ENCODE results near the gene FSTL5. TPM values are rescaled to one million over a fixed set of nuclear protein-coding genes. Genes with fewer than 3 reads are reported as not detected.
A peak's percentile ranks its signal among the peaks of the same experiment; 100 is the strongest.

Gene FSTL5
- polyA plus RNA-seq, 4 donors = 0.19 to 0.36 TPM; not detected in 2

- 8 to 33% (median 17%) methylated on average over 3 of the region's 3 CpGs for WGBS, 3 donors
- Histone ChIP-seq H3K4me3 (ENCODE audit: low read depth in 1 of 3, low read length in 3 of 3) (no peak overlapping the region), H3K4me1 (ENCODE audit: control insufficient read depth in 3 of 3, insufficient read depth in 2 of 3, low read depth in 1 of 3, low read length in 2 of 3) (peaks cover 0 to 7% (median 0%) of the 10 kb centered on the region in 3 donors), H3K9me3 (ENCODE audit: control insufficient read depth in 2 of 2, insufficient read depth in 1 of 2, low read depth in 1 of 2, low read length in 1 of 2) (no peaks in the 10 kb centered on the region), H3K27me3 (ENCODE audit: control insufficient read depth in 3 of 3, insufficient read depth in 3 of 3, low read length in 3 of 3) (no peaks in the 10 kb centered on the region), H3K27ac (ENCODE audit: low read depth in 1 of 3, low read length in 2 of 3) (peak overlapping the region in 1 of 3 donors; percentile 65), H3K36me3 (ENCODE audit: control insufficient read depth in 3 of 3, insufficient read depth in 2 of 3, low read depth in 1 of 3, low read length in 3 of 3) (no peaks in the 10 kb centered on the region)
- DNase-seq (no peak), FAIRE-seq (no peak)
These were observed 244.2 kb downstream of the FSTL5 start for GRCh38 chr4:161919442-161920220.

GRCh38 chr4:161916035-161916434 lies 247.8 kb downstream of the FSTL5 start:
- H3K36me3 ChIP-seq (ENCODE audit: control insufficient read depth in 3 of 3, insufficient read depth in 2 of 3, low read depth in 1 of 3, low read length in 3 of 3) = no peaks in the 10 kb centered on the region
- WGBS, 3 donors = 65 to 74% (median 67%) methylated on average over 1 of the region's 1 CpG
- H3K9me3 ChIP-seq (ENCODE audit: control insufficient read depth in 2 of 2, insufficient read depth in 1 of 2, low read depth in 1 of 2, low read length in 1 of 2) = peaks cover 0 to 6% of the 10 kb centered on the region in 2 donors
- H3K4me1 ChIP-seq (ENCODE audit: control insufficient read depth in 3 of 3, insufficient read depth in 2 of 3, low read depth in 1 of 3, low read length in 2 of 3) = peaks cover 0 to 7% (median 0%) of the 10 kb centered on the region in 3 donors
- H3K4me3 ChIP-seq (ENCODE audit: low read depth in 1 of 3, low read length in 3 of 3) = no peak overlapping the region
- no peak for FAIRE-seq
- no peak for DNase-seq
- H3K27ac ChIP-seq (ENCODE audit: low read depth in 1 of 3, low read length in 2 of 3) = no peak overlapping the region
- H3K27me3 ChIP-seq (ENCODE audit: control insufficient read depth in 3 of 3, insufficient read depth in 3 of 3, low read length in 3 of 3) = no peaks in the 10 kb centered on the region

GRCh38 chr4:161907590-161907955 lies 256.2 kb downstream of the FSTL5 start:
- Histone ChIP-seq H3K9me3 (ENCODE audit: control insufficient read depth in 2 of 2, insufficient read depth in 1 of 2, low read depth in 1 of 2, low read length in 1 of 2) (no peaks in the 10 kb centered on the region), H3K27ac (ENCODE audit: low read depth in 1 of 3, low read length in 2 of 3) (no peak overlapping the region), H3K4me1 (ENCODE audit: control insufficient read depth in 3 of 3, insufficient read depth in 2 of 3, low read depth in 1 of 3, low read length in 2 of 3) (no peaks in the 10 kb centered on the region), H3K27me3 (ENCODE audit: control insufficient read depth in 3 of 3, insufficient read depth in 3 of 3, low read length in 3 of 3) (no peaks in the 10 kb centered on the region), H3K36me3 (ENCODE audit: control insufficient read depth in 3 of 3, insufficient read depth in 2 of 3, low read depth in 1 of 3, low read length in 3 of 3) (no peaks in the 10 kb centered on the region), H3K4me3 (ENCODE audit: low read depth in 1 of 3, low read length in 3 of 3) (no peak overlapping the region)
- no peak for DNase-seq
- FAIRE-seq = no peak
- 73 to 82% (median 78%) methylated on average over 2 of the region's 2 CpGs for WGBS, 3 donors

- FAIRE-seq (no peak), DNase-seq (no peak)
- 65 to 72% (median 71%) methylated on average over 4 of the region's 4 CpGs for WGBS, 3 donors
- H3K4me3 ChIP-seq (ENCODE audit: low read depth in 1 of 3, low read length in 3 of 3) = no peak overlapping the region
- H3K9me3 ChIP-seq (ENCODE audit: control insufficient read depth in 2 of 2, insufficient read depth in 1 of 2, low read depth in 1 of 2, low read length in 1 of 2) = no peaks in the 10 kb centered on the region
- H3K36me3 ChIP-seq (ENCODE audit: control insufficient read depth in 3 of 3, insufficient read depth in 2 of 3, low read depth in 1 of 3, low read length in 3 of 3) = no peaks in the 10 kb centered on the region
- no peak overlapping the region for H3K27ac ChIP-seq (ENCODE audit: low read depth in 1 of 3, low read length in 2 of 3)
- no peaks in the 10 kb centered on the region for H3K27me3 ChIP-seq (ENCODE audit: control insufficient read depth in 3 of 3, insufficient read depth in 3 of 3, low read length in 3 of 3)
- H3K4me1 ChIP-seq (ENCODE audit: control insufficient read depth in 3 of 3, insufficient read depth in 2 of 3, low read depth in 1 of 3, low read length in 2 of 3) = no peaks in the 10 kb centered on the region
These were observed 256.8 kb downstream of the FSTL5 start for GRCh38 chr4:161906836-161907589.

GRCh38 chr4:161900110-161900509 lies 263.7 kb downstream of the FSTL5 start:
- H3K27ac ChIP-seq (ENCODE audit: low read depth in 1 of 3, low read length in 2 of 3) = no peak overlapping the region
- H3K4me1 ChIP-seq (ENCODE audit: control insufficient read depth in 3 of 3, insufficient read depth in 2 of 3, low read depth in 1 of 3, low read length in 2 of 3) = no peaks in the 10 kb centered on the region
- FAIRE-seq (no peak), DNase-seq (no peak)
- H3K9me3 ChIP-seq (ENCODE audit: control insufficient read depth in 2 of 2, insufficient read depth in 1 of 2, low read depth in 1 of 2, low read length in 1 of 2) = no peaks in the 10 kb centered on the region
- H3K4me3 ChIP-seq (ENCODE audit: low read depth in 1 of 3, low read length in 3 of 3) = no peak overlapping the region
- WGBS, 3 donors = 77 to 84% (median 81%) methylated on average over 6 of the region's 6 CpGs
- no peaks in the 10 kb centered on the region for H3K36me3 ChIP-seq (ENCODE audit: control insufficient read depth in 3 of 3, insufficient read depth in 2 of 3, low read depth in 1 of 3, low read length in 3 of 3)
- H3K27me3 ChIP-seq (ENCODE audit: control insufficient read depth in 3 of 3, insufficient read depth in 3 of 3, low read length in 3 of 3) = no peaks in the 10 kb centered on the region

- Histone ChIP-seq H3K27me3 (ENCODE audit: control insufficient read depth in 3 of 3, insufficient read depth in 3 of 3, low read length in 3 of 3) (no peaks in the 10 kb centered on the region), H3K9me3 (ENCODE audit: control insufficient read depth in 2 of 2, insufficient read depth in 1 of 2, low read depth in 1 of 2, low read length in 1 of 2) (no peaks in the 10 kb centered on the region), H3K36me3 (ENCODE audit: control insufficient read depth in 3 of 3, insufficient read depth in 2 of 3, low read depth in 1 of 3, low read length in 3 of 3) (no peaks in the 10 kb centered on the region), H3K27ac (ENCODE audit: low read depth in 1 of 3, low read length in 2 of 3) (no peak overlapping the region), H3K4me3 (ENCODE audit: low read depth in 1 of 3, low read length in 3 of 3) (no peak overlapping the region), H3K4me1 (ENCODE audit: control insufficient read depth in 3 of 3, insufficient read depth in 2 of 3, low read depth in 1 of 3, low read length in 2 of 3) (no peaks in the 10 kb centered on the region)
- WGBS, 3 donors = 79 to 88% (median 81%) methylated on average over 6 of the region's 6 CpGs
- FAIRE-seq = no peak
- no peak for DNase-seq
These were observed 269.2 kb downstream of the FSTL5 start for GRCh38 chr4:161894493-161895167.

GRCh38 chr4:161894014-161894413 lies 269.8 kb downstream of the FSTL5 start:
- WGBS, 3 donors = 60 to 66% (median 66%) methylated on average over 1 of the region's 1 CpG
- no peak overlapping the region for H3K4me3 ChIP-seq (ENCODE audit: low read depth in 1 of 3, low read length in 3 of 3)
- FAIRE-seq (no peak), DNase-seq (no peak)
- no peak overlapping the region for H3K27ac ChIP-seq (ENCODE audit: low read depth in 1 of 3, low read length in 2 of 3)
- H3K36me3 ChIP-seq (ENCODE audit: control insufficient read depth in 3 of 3, insufficient read depth in 2 of 3, low read depth in 1 of 3, low read length in 3 of 3) = no peaks in the 10 kb centered on the region
- no peaks in the 10 kb centered on the region for H3K9me3 ChIP-seq (ENCODE audit: control insufficient read depth in 2 of 2, insufficient read depth in 1 of 2, low read depth in 1 of 2, low read length in 1 of 2)
- H3K27me3 ChIP-seq (ENCODE audit: control insufficient read depth in 3 of 3, insufficient read depth in 3 of 3, low read length in 3 of 3) = no peaks in the 10 kb centered on the region
- H3K4me1 ChIP-seq (ENCODE audit: control insufficient read depth in 3 of 3, insufficient read depth in 2 of 3, low read depth in 1 of 3, low read length in 2 of 3) = no peaks in the 10 kb centered on the region

GRCh38 chr4:161893566-161893965 lies 270.2 kb downstream of the FSTL5 start:
- no peaks in the 10 kb centered on the region for H3K4me1 ChIP-seq (ENCODE audit: control insufficient read depth in 3 of 3, insufficient read depth in 2 of 3, low read depth in 1 of 3, low read length in 2 of 3)
- DNase-seq (no peak), FAIRE-seq (no peak)
- H3K36me3 ChIP-seq (ENCODE audit: control insufficient read depth in 3 of 3, insufficient read depth in 2 of 3, low read depth in 1 of 3, low read length in 3 of 3) = no peaks in the 10 kb centered on the region
- no peaks in the 10 kb centered on the region for H3K27me3 ChIP-seq (ENCODE audit: control insufficient read depth in 3 of 3, insufficient read depth in 3 of 3, low read length in 3 of 3)
- H3K27ac ChIP-seq (ENCODE audit: low read depth in 1 of 3, low read length in 2 of 3) = no peak overlapping the region
- 69 to 86% (median 75%) methylated on average over 1 of the region's 1 CpG for WGBS, 3 donors
- H3K9me3 ChIP-seq (ENCODE audit: control insufficient read depth in 2 of 2, insufficient read depth in 1 of 2, low read depth in 1 of 2, low read length in 1 of 2) = no peaks in the 10 kb centered on the region
- H3K4me3 ChIP-seq (ENCODE audit: low read depth in 1 of 3, low read length in 3 of 3) = no peak overlapping the region
